Thoracic aorta (tissue), 2 donors: ENCODE results near the gene KLRF2. TPM values are rescaled to one million over a fixed set of nuclear protein-coding genes. Genes with fewer than 3 reads are reported as not detected.

Experiments used
- ATAC-seq: fragments of 150-250 bp; one replicate; pipeline ENCODE4 v1.8.0; 2017; ENCODE audit warnings: low read depth; ENCODE audit not compliant: insufficient number of reproducible peaks, low FRiP score
- DNase-seq: peaks from one replicate; pipeline ENCODE4 v3.0.0-alpha.2; 2020; ENCODE audit warnings: low spot score
- H3K27ac ChIP-seq, 2 donors: fragments of 200-600 bp; sonication (generic); 1 replicate in 1 of 2; 2 replicates in 1 of 2; pipeline ENCODE4 v1.5.1; 2016; ENCODE audit warnings: mild to moderate bottlenecking in 2 of 2, moderate library complexity in 2 of 2
- H3K27me3 ChIP-seq: fragments of 200-600 bp; sonication (generic); replicated peaks from 2 replicates; pipeline ENCODE4 v1.6.0; 2016; ENCODE audit warnings: mild to moderate bottlenecking; ENCODE audit not compliant: insufficient read depth
- H3K36me3 ChIP-seq: fragments of 200-600 bp; sonication (generic); one replicate; pipeline ENCODE4 v1.5.1; 2016
- H3K4me1 ChIP-seq, 2 donors: fragments of 200-600 bp; sonication (generic); 1 replicate in 1 of 2; 2 replicates in 1 of 2; pipeline versions ENCODE4 v1.5.1 to v1.6.0; 2016; ENCODE audit warnings: low read depth in 2 of 2, mild to moderate bottlenecking in 1 of 2; ENCODE audit not compliant: control insufficient read depth in 1 of 2
- H3K4me3 ChIP-seq: fragments of 200-600 bp; sonication (generic); 2 replicates; pipeline ENCODE4 v1.5.1; 2016; ENCODE audit warnings: mild to moderate bottlenecking
- H3K9me3 ChIP-seq: fragments of 200-600 bp; sonication (generic); 2 replicates; pipeline ENCODE4 v1.5.1; 2016
- CTCF ChIP-seq: fragments of 200-600 bp; sonication (generic); IDR thresholded peaks from one replicate; pipeline ENCODE4 v1.5.1; 2019; ENCODE audit warnings: antibody characterized with exemption
- total RNA-seq, 2 donors: library from RNA; depleted of rRNA; stranded (reverse); fragments of >200 nt; gene quantifications; one replicate each; pipeline versions ENCODE4 v1.1.0 to v1.2.3, GENCODE V29; 2016

The KLRF2 gene
- total RNA-seq, 2 donors from 2014 or later, result not detected

- Histone ChIP-seq H3K27ac (no peak overlapping the region), H3K27me3 (no peaks in the 10 kb centered on the region), H3K4me3 (peak overlapping the region; percentile 50), H3K9me3 (peaks cover 4% of the 10 kb centered on the region), H3K4me1 (peaks cover 0 to 5% of the 10 kb centered on the region in 2 donors), H3K36me3 (no peaks in the 10 kb centered on the region)
- ATAC-seq, result no peak
- DNase-seq, result no peak
- no peak for TF ChIP-seq CTCF
These were observed 14.4 kb upstream of the KLRF2 start for GRCh38 chr12:9866860-9867269.

GRCh38 chr12:9867531-9867930 lies 13.8 kb upstream of the KLRF2 start:
- H3K36me3 ChIP-seq, result no peaks in the 10 kb centered on the region

GRCh38 chr12:9868311-9868801 lies 12.9 kb upstream of the KLRF2 start:
- Histone ChIP-seq H3K27ac (peak overlapping the region in 1 of 2 donors; percentile 53), H3K4me3 (peak overlapping the region; percentile 62), H3K27me3 (no peaks in the 10 kb centered on the region), H3K9me3 (peaks cover 4% of the 10 kb centered on the region), H3K4me1 (peaks cover 0 to 5% of the 10 kb centered on the region in 2 donors), H3K36me3 (no peaks in the 10 kb centered on the region)
- DNase-seq (no peak), ATAC-seq (no peak)
- no peak for TF ChIP-seq CTCF

More at GRCh38 chr12:9867531-9867930, 13.8 kb upstream of the KLRF2 start:
- Histone ChIP-seq H3K27me3 (no peaks in the 10 kb centered on the region), H3K4me3 (peak overlapping the region; percentile 50), H3K27ac (no peak overlapping the region), H3K4me1 (peaks cover 0 to 5% of the 10 kb centered on the region in 2 donors), H3K9me3 (peaks cover 4% of the 10 kb centered on the region)
- no peak for DNase-seq
- no peak for TF ChIP-seq CTCF
- no peak for ATAC-seq

GRCh38 chr12:9868951-9869306 lies 12.4 kb upstream of the KLRF2 start:
- ATAC-seq, result no peak
- H3K9me3 ChIP-seq, result peaks cover 4% of the 10 kb centered on the region
- DNase-seq, result no peak
- H3K27ac ChIP-seq, result peak overlapping the region in 1 of 2 donors; percentile 53
- no peaks in the 10 kb centered on the region for H3K36me3 ChIP-seq
- no peak for TF ChIP-seq CTCF
- peaks cover 0 to 5% of the 10 kb centered on the region in 2 donors for H3K4me1 ChIP-seq
- H3K4me3 ChIP-seq, result peak overlapping the region; percentile 62
- no peaks in the 10 kb centered on the region for H3K27me3 ChIP-seq

- no peaks in the 10 kb centered on the region for H3K9me3 ChIP-seq
- peak within 1 kb of the TSS; percentile 62 for H3K4me3 ChIP-seq
- no peaks in the 10 kb centered on the region for H3K36me3 ChIP-seq
- peaks cover 0 to 5% of the 10 kb centered on the region in 2 donors for H3K4me1 ChIP-seq
- peak within 1 kb of the TSS in 1 of 2 donors; percentile 53 for H3K27ac ChIP-seq
- ATAC-seq, result no peak
- TF ChIP-seq CTCF, result no peak
- no peaks in the 10 kb centered on the region for H3K27me3 ChIP-seq
- DNase-seq, result no peak
These were observed 11.8 kb upstream of the KLRF2 start, which contains the start of gene CLEC2B for GRCh38 chr12:9869307-9870161. CLEC2B (minus strand) TSS chr12:9869354.
